ENCODE measurements around the gene MANSC4. TPM values are rescaled to one million over a fixed set of nuclear protein-coding genes. Genes with fewer than 3 reads are reported as not detected.

Gene MANSC4

DNA sequence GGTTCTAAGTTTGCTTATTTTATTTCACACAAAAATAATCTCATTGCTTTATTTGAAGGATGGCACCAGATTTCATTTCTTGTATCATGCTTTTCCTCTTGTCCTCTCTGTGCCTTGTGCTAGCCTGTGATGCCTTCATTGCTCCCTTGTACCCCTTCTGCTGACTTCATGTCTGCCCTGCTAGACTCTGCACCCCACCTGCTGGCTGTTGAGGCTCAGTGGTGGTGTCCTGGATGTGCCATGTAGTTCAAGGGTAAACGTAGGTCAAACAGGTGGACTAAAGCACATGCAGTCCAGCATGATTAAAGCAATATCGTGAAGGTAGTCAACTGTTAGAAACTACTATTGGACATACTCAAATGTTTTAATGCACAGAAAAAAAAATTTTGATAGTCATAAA is 47.8 kb downstream of the MANSC4 start:
- Histone ChIP-seq H3K9me3 (replicated peaks in 1 of 2; ENCODE audit: control insufficient read depth in 2 of 2, insufficient read depth in 1 of 2, low read depth in 1 of 2, low read length in 2 of 2) (no peaks in the 10 kb centered on the region), H3K27ac (replicated peaks; ENCODE audit: low read length) (no peak overlapping the region), H3K79me1 (ENCODE audit: low read depth, low read length) (no peaks in the 10 kb centered on the region), H3K23ac (ENCODE audit: low read depth, low read length, poor library complexity) (no peak overlapping the region), H3K4me1 (ENCODE audit: control insufficient read depth in 2 of 2, insufficient read depth in 1 of 2, low read depth in 1 of 2, low read length in 2 of 2) (no peaks in the 10 kb centered on the region), H2BK15ac (ENCODE audit: low read length) (no peak overlapping the region), H3K14ac (ENCODE audit: low read length) (no peak overlapping the region), H4K91ac (ENCODE audit: low read depth, low read length, poor library complexity) (no peak overlapping the region), H2AFZ (ENCODE audit: low read length) (no peak overlapping the region), H3K4ac (ENCODE audit: low read length) (no peak overlapping the region), H3K36me3 (replicated peaks in 1 of 2; ENCODE audit: control insufficient read depth in 2 of 2, insufficient read depth in 2 of 2, low read length in 2 of 2) (peaks cover 3 to 82% of the 10 kb centered on the region in 2 donors), H2BK12ac (ENCODE audit: low read length) (no peak overlapping the region), H2BK5ac (ENCODE audit: low read length) (no peak overlapping the region), H3K27me3 (ENCODE audit: control insufficient read depth in 3 of 3, insufficient read depth in 3 of 3, low read depth in 1 of 3, low read length in 3 of 3) (no peaks in the 10 kb centered on the region), H3K4me2 (ENCODE audit: insufficient read depth, low read length, poor library complexity, severe bottlenecking) (no peak overlapping the region), H2BK120ac (ENCODE audit: low read depth, low read length) (no peak overlapping the region), H3K18ac (ENCODE audit: low read length) (no peak overlapping the region), H2AK5ac (ENCODE audit: low read depth, low read length) (no peak overlapping the region), H3K9ac (ENCODE audit: low read depth, low read length, poor library complexity) (no peak overlapping the region), H3K4me3 (ENCODE audit: low read length in 2 of 2) (no peak overlapping the region), H4K8ac (ENCODE audit: low read depth, low read length) (no peak overlapping the region)
- WGBS, 2 donors (ENCODE audit: extremely low coverage in 2 of 2, insufficient read length in 2 of 2, insufficient replicate concordance in 1 of 2) = no CpG with 5 or more reads among the region's 2 CpGs
- no peak for DNase-seq (ENCODE audit: low spot score)

DNA sequence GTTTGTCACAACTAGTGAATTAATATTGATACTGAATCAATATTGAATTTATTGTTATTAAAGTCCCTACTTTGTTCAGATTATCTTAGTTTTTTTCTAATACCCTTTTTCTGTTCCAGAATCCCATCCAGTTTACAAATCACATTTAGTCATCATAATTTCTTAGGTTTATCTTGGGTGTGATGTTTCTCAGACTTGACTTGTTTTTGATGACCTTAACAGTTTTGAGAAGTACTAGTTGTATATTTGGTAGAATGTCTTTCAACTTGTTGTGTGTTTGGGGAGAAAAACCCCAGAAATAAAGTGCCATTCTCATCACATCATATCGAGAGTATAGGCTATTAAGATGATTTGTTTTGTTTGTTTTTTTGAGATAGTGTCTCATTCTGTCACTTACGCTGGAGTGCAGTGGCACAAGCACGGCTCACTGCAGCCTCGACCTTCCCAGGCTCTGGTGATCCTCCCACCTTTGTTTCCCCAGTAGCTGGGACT is 49.9 kb downstream of the MANSC4 start:
- H2BK12ac ChIP-seq (ENCODE audit: low read length) = no peak overlapping the region
- H4K8ac ChIP-seq (ENCODE audit: low read depth, low read length) = no peak overlapping the region
- no peak overlapping the region for H3K9ac ChIP-seq (ENCODE audit: low read depth, low read length, poor library complexity)
- H2BK15ac ChIP-seq (ENCODE audit: low read length) = no peak overlapping the region
- H3K4me2 ChIP-seq (ENCODE audit: insufficient read depth, low read length, poor library complexity, severe bottlenecking) = no peak overlapping the region
- no peaks in the 10 kb centered on the region for H3K79me1 ChIP-seq (ENCODE audit: low read depth, low read length)
- H4K91ac ChIP-seq (ENCODE audit: low read depth, low read length, poor library complexity) = no peak overlapping the region
- no peak overlapping the region for H2BK120ac ChIP-seq (ENCODE audit: low read depth, low read length)
- H3K4me1 ChIP-seq (ENCODE audit: control insufficient read depth in 2 of 2, insufficient read depth in 1 of 2, low read depth in 1 of 2, low read length in 2 of 2) = no peaks in the 10 kb centered on the region
- H2BK5ac ChIP-seq (ENCODE audit: low read length) = no peak overlapping the region
- no peak overlapping the region for H2AK5ac ChIP-seq (ENCODE audit: low read depth, low read length)
- no peak overlapping the region for H3K23ac ChIP-seq (ENCODE audit: low read depth, low read length, poor library complexity)
- no peak overlapping the region for H3K27ac ChIP-seq (replicated peaks; ENCODE audit: low read length)
- H3K27me3 ChIP-seq (ENCODE audit: control insufficient read depth in 3 of 3, insufficient read depth in 3 of 3, low read depth in 1 of 3, low read length in 3 of 3) = no peaks in the 10 kb centered on the region
- DNase-seq (ENCODE audit: low spot score) = no peak
- H3K14ac ChIP-seq (ENCODE audit: low read length) = no peak overlapping the region
- no peak overlapping the region for H3K4me3 ChIP-seq (ENCODE audit: low read length in 2 of 2)
- no CpG with 5 or more reads among the region's 4 CpGs for WGBS, 2 donors (ENCODE audit: extremely low coverage in 2 of 2, insufficient read length in 2 of 2, insufficient replicate concordance in 1 of 2)
- H3K9me3 ChIP-seq (replicated peaks in 1 of 2; ENCODE audit: control insufficient read depth in 2 of 2, insufficient read depth in 1 of 2, low read depth in 1 of 2, low read length in 2 of 2) = no peaks in the 10 kb centered on the region
- peaks cover 3 to 83% of the 10 kb centered on the region in 2 donors for H3K36me3 ChIP-seq (replicated peaks in 1 of 2; ENCODE audit: control insufficient read depth in 2 of 2, insufficient read depth in 2 of 2, low read length in 2 of 2)
- no peak overlapping the region for H3K4ac ChIP-seq (ENCODE audit: low read length)
- H3K18ac ChIP-seq (ENCODE audit: low read length) = no peak overlapping the region
- no peak overlapping the region for H2AFZ ChIP-seq (ENCODE audit: low read length)

DNA sequence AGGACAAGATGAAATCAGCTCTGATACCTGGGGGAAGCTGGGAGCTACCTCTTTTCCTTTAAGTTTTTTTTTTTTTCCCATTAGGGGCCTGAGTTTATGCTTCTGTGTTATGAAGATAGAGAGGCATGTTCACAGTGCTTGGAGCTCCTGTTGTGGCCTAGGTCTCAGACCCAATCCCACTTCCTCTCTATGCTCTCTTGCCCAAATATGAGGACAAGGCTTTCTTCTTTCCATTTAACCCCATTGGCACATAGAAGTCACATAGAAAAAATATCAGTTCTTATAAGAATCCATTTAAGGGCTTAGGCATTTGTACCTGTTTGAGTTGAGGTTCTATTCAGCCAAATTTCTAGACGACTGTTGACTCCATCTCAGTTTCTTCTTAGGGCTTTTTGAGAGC is 56.8 kb downstream of the MANSC4 start:
- no peak overlapping the region for H3K14ac ChIP-seq (ENCODE audit: low read length)
- DNase-seq (ENCODE audit: low spot score) = no peak
- no peaks in the 10 kb centered on the region for H3K27me3 ChIP-seq (ENCODE audit: control insufficient read depth in 3 of 3, insufficient read depth in 3 of 3, low read depth in 1 of 3, low read length in 3 of 3)
- no peak overlapping the region for H3K27ac ChIP-seq (replicated peaks; ENCODE audit: low read length)
- peaks cover 1 to 93% of the 10 kb centered on the region in 2 donors for H3K36me3 ChIP-seq (replicated peaks in 1 of 2; ENCODE audit: control insufficient read depth in 2 of 2, insufficient read depth in 2 of 2, low read length in 2 of 2)
- no peak overlapping the region for H2AK5ac ChIP-seq (ENCODE audit: low read depth, low read length)
- no peak overlapping the region for H2BK120ac ChIP-seq (ENCODE audit: low read depth, low read length)
- no peak overlapping the region for H3K4me3 ChIP-seq (ENCODE audit: low read length in 2 of 2)
- no peak overlapping the region for H2AFZ ChIP-seq (ENCODE audit: low read length)
- no peak overlapping the region for H2BK12ac ChIP-seq (ENCODE audit: low read length)
- no peaks in the 10 kb centered on the region for H3K79me1 ChIP-seq (ENCODE audit: low read depth, low read length)
- H4K8ac ChIP-seq (ENCODE audit: low read depth, low read length) = no peak overlapping the region
- no peak overlapping the region for H3K9ac ChIP-seq (ENCODE audit: low read depth, low read length, poor library complexity)
- H3K18ac ChIP-seq (ENCODE audit: low read length) = no peak overlapping the region
- H2BK15ac ChIP-seq (ENCODE audit: low read length) = no peak overlapping the region
- no peak overlapping the region for H4K91ac ChIP-seq (ENCODE audit: low read depth, low read length, poor library complexity)
- H3K23ac ChIP-seq (ENCODE audit: low read depth, low read length, poor library complexity) = no peak overlapping the region
- no peaks in the 10 kb centered on the region for H3K9me3 ChIP-seq (replicated peaks in 1 of 2; ENCODE audit: control insufficient read depth in 2 of 2, insufficient read depth in 1 of 2, low read depth in 1 of 2, low read length in 2 of 2)
- no peak overlapping the region for H3K4me2 ChIP-seq (ENCODE audit: insufficient read depth, low read length, poor library complexity, severe bottlenecking)
- no peak overlapping the region for H3K4ac ChIP-seq (ENCODE audit: low read length)
- no peaks in the 10 kb centered on the region for H3K4me1 ChIP-seq (ENCODE audit: control insufficient read depth in 2 of 2, insufficient read depth in 1 of 2, low read depth in 1 of 2, low read length in 2 of 2)
- WGBS, 2 donors (ENCODE audit: extremely low coverage in 2 of 2, insufficient read length in 2 of 2, insufficient replicate concordance in 1 of 2) = no CpG with 5 or more reads among the region's 1 CpG
- H2BK5ac ChIP-seq (ENCODE audit: low read length) = no peak overlapping the region

Small RNAs within 50 kb of the gene (small RNA-seq; reads per million reads assigned to genes)
- gene RF00019 (ENCODE audit: insufficient read depth) (not detected), gene RF02271 (ENCODE audit: insufficient read depth) (not detected)
